GM18508 (cell line): ENCODE measurements around the gene COL13A1.

ENCODE experiments used
- ATAC-seq: cut with Tn5 transposase; IDR thresholded peaks from one replicate; pipeline ENCODE4 v1.9.1; 2021; ENCODE audit warnings: moderate number of reproducible peaks; ENCODE audit not compliant: insufficient read depth, unreplicated experiment

COL13A1 gene

GRCh38 chr10:69862882-69863530, 61.3 kb downstream of the COL13A1 start:
- no peak for ATAC-seq

GRCh38 chr10:69863580-69863979, 61.9 kb downstream of the COL13A1 start:
- no peak for ATAC-seq

- no peak for ATAC-seq
Measured at GRCh38 chr10:69864321-69864720, 62.6 kb downstream of the COL13A1 start.

- no peak for ATAC-seq
Measured at GRCh38 chr10:69865450-69865849, 63.7 kb downstream of the COL13A1 start.

- no peak for ATAC-seq
Measured at GRCh38 chr10:69866246-69866687, 64.6 kb downstream of the COL13A1 start.

GRCh38 chr10:69866688-69867461, 65.2 kb downstream of the COL13A1 start:
- no peak for ATAC-seq

- no peak for ATAC-seq
Measured at GRCh38 chr10:69867699-69868558, 66.2 kb downstream of the COL13A1 start.

GRCh38 chr10:69868821-69869220, 67.1 kb downstream of the COL13A1 start:
- ATAC-seq: no peak

GRCh38 chr10:69869291-69869961, 67.7 kb downstream of the COL13A1 start:
- ATAC-seq: no peak

GRCh38 chr10:69870591-69870990, 68.9 kb downstream of the COL13A1 start:
- no peak for ATAC-seq

GRCh38 chr10:69871074-69871473, 69.4 kb downstream of the COL13A1 start:
- ATAC-seq: no peak

- ATAC-seq: no peak
Measured at GRCh38 chr10:69872323-69872722, 70.6 kb downstream of the COL13A1 start.

GRCh38 chr10:69873135-69873639, 71.5 kb downstream of the COL13A1 start:
- no peak for ATAC-seq

GRCh38 chr10:69874449-69874848, 72.7 kb downstream of the COL13A1 start:
- ATAC-seq: no peak

GRCh38 chr10:69875856-69876255, 74.2 kb downstream of the COL13A1 start:
- no peak for ATAC-seq

- no peak for ATAC-seq
Measured at GRCh38 chr10:69876286-69876685, 74.6 kb downstream of the COL13A1 start.

- no peak for ATAC-seq
Measured at GRCh38 chr10:69876931-69877330, 75.2 kb downstream of the COL13A1 start.

GRCh38 chr10:69878038-69878437, 76.3 kb downstream of the COL13A1 start:
- ATAC-seq: no peak

GRCh38 chr10:69878951-69879350, 77.2 kb downstream of the COL13A1 start:
- no peak for ATAC-seq

GRCh38 chr10:69879634-69880257, 78.0 kb downstream of the COL13A1 start:
- no peak for ATAC-seq
